OCI-LY7 (cell line): ENCODE data around the gene INHBE. TPM values are rescaled to one million over a fixed set of nuclear protein-coding genes. Genes with fewer than 3 reads are reported as not detected.

ENCODE experiments used
- BruUV-seq: library from RNA; stranded (reverse); fragments of 400-500 nt; replicated peaks from 2 replicates; lab custom pipeline; 2021; lab: Mats Ljungman, UMichigan
- CTCF ChIA-PET: fragments of 300-600 bp; sonication (Branson Sonifier 250); formaldehyde crosslinking; loops from one replicate; lab custom pipeline; 2022; ENCODE audit warnings: antibody characterized with exemption; ENCODE audit not compliant: unreplicated experiment; lab: Charles Lee
- POLR2A ChIA-PET: fragments of 300-600 bp; sonication (Branson Sonifier 250); formaldehyde crosslinking; loops from one replicate; lab custom pipeline; 2022; ENCODE audit warnings: antibody characterized with exemption; lab: Charles Lee
- DNase-seq: peaks from one replicate; pipeline ENCODE4 v3.0.0-alpha.2; 2015; ENCODE audit warnings: low spot score
- H2AFZ ChIP-seq: fragments of 200-600 bp; sonication (generic), shearing (Covaris generic); 2 replicates; pipeline ENCODE4 v1.6.1; 2014; ENCODE audit warnings: mild to moderate bottlenecking, antibody characterized with exemption, low read length, moderate library complexity
- H3K27ac ChIP-seq: fragments of 200-600 bp; sonication (generic); 2 replicates; pipeline ENCODE4 v1.5.1; 2014; ENCODE audit warnings: mixed run types, low read depth, mild to moderate bottlenecking, moderate library complexity, low read length, inconsistent platforms; ENCODE audit not compliant: poor library complexity, severe bottlenecking
- H3K36me3 ChIP-seq: fragments of 200-600 bp; sonication (generic); 2 replicates; pipeline ENCODE4 v1.6.1; 2014; ENCODE audit warnings: mild to moderate bottlenecking, antibody characterized with exemption, low read length, moderate library complexity, mixed read lengths; ENCODE audit not compliant: insufficient read depth
- H3K4me1 ChIP-seq: fragments of 200-600 bp; sonication (generic); 2 replicates; pipeline ENCODE4 v1.5.1; 2014; ENCODE audit warnings: mild to moderate bottlenecking, low read length; ENCODE audit not compliant: insufficient read depth, poor library complexity, severe bottlenecking
- H3K4me2 ChIP-seq: fragments of 200-600 bp; sonication (generic); 2 replicates; pipeline ENCODE4 v1.6.1; 2014; ENCODE audit warnings: mild to moderate bottlenecking, low read length
- H3K4me3 ChIP-seq: fragments of 200-600 bp; sonication (generic); 2 replicates; pipeline ENCODE4 v1.5.1; 2014; ENCODE audit warnings: mild to moderate bottlenecking, low read depth, low read length; ENCODE audit not compliant: poor library complexity, severe bottlenecking
- H3K79me2 ChIP-seq: fragments of 200-600 bp; sonication (generic); 2 replicates; pipeline ENCODE4 v1.6.1; 2016; ENCODE audit warnings: low read depth, mild to moderate bottlenecking, low read length, moderate library complexity, mixed read lengths; ENCODE audit not compliant: insufficient read depth
- H3K9me2 ChIP-seq: fragments of 200-600 bp; sonication (generic); 2 replicates; pipeline ENCODE4 v1.6.1; 2016; ENCODE audit warnings: mild to moderate bottlenecking, low read length, mixed read lengths; ENCODE audit not compliant: insufficient read depth
- H3K9me3 ChIP-seq: fragments of 200-600 bp; sonication (generic); 2 replicates; pipeline ENCODE4 v1.6.1; 2014; ENCODE audit warnings: mild to moderate bottlenecking, mixed run types, low read length, mixed read lengths
- H4K20me1 ChIP-seq: fragments of 200-600 bp; sonication (generic); 2 replicates; pipeline ENCODE4 v1.6.1; 2014; ENCODE audit warnings: mild to moderate bottlenecking, antibody characterized with exemption, low read length, moderate library complexity, mixed read lengths; ENCODE audit not compliant: insufficient read depth
- EZH2phosphoT487 ChIP-seq: fragments of 200-600 bp; sonication (generic); IDR thresholded peaks from 2 replicates; pipeline ENCODE4 v1.6.1; 2018; ENCODE audit warnings: low read depth, borderline replicate concordance, mild to moderate bottlenecking, mixed run types, antibody characterized with exemption, low read length, moderate library complexity, mixed read lengths
- intact Hi-C: fragments of 100-400 bp; cut with micrococcal nuclease; formaldehyde crosslinking; loops from one replicate; pipeline ENCODE4 v1.10.0; 2022; ENCODE audit not compliant: unreplicated experiment
- total RNA-seq, 2 experiments: library from RNA; depleted of rRNA in 1 of 2; stranded (reverse); fragments of >200 nt in 1 of 2; shearing (Covaris generic) in 1 of 2; gene quantifications; 2 replicates each; pipeline ENCODE4 v1.2.3, GENCODE V29; 2014 to 2022
- TF ChIP-seq, protein P1 (sequence below): fragments of 200-600 bp; sonication (generic); conservative IDR thresholded peaks from 2 replicates; pipeline ENCODE4 v1.5.1; 2014; ENCODE audit warnings: mild to moderate bottlenecking, antibody characterized with exemption, low read length, moderate library complexity, mixed read lengths

The INHBE gene
- total RNA-seq, 2 experiments from 2014 or later, result 3.2 to 4.0 TPM

DNA sequence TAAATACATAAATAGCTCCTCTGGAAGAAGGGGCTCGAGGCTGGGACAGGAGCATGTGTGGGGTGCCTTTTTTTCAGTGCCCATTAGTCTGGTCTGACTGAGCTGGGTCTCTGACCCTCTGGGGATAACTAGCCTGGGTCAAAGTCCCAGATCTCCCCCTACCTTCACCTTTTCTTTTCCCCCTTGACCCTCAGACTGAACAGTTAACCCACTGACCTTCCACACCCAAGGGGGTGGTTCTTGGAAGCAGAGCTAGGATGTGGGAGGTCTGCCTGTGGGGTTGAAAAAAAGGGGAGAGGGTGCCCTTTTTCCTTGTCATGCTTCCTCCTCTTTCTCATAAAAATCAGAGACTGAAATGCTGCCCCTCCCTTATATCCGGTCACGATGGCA lies 3.6 kb downstream of the INHBE start:
- Histone ChIP-seq H4K20me1 (no peaks in the 10 kb centered on the region), H3K9me3 (no peaks in the 10 kb centered on the region), H2AFZ (peak overlapping the region; percentile 81), H3K79me2 (no peaks in the 10 kb centered on the region), H3K4me1 (peaks cover 47% of the 10 kb centered on the region), H3K4me2 (peak overlapping the region; percentile 90), H3K36me3 (no peaks in the 10 kb centered on the region), H3K27ac (peak overlapping the region; percentile 71), H3K4me3 (peak overlapping the region; percentile 77), H3K9me2 (no peaks in the 10 kb centered on the region)
- POLR2A ChIA-PET, result interaction anchor here (0.6 to 2.0 kb wide), 9 partner anchors 18 to 221 kb away, joined by 3 to 10 read pairs (median 4); partner anchors contain the start of genes ARHGAP9 and DCTN2
- no peak for DNase-seq
- CTCF ChIA-PET, result interaction anchor here (0.6 to 1.6 kb wide), 12 partner anchors 8 to 772 kb away, joined by 3 to 6 read pairs (median 3); partner anchors contain the start of genes ARHGAP9 and B4GALNT1
- TSS peak; percentile 88 for BruUV-seq
- no peak for TF ChIP-seq EZH2phosphoT487
- TF ChIP-seq, protein P1, sequence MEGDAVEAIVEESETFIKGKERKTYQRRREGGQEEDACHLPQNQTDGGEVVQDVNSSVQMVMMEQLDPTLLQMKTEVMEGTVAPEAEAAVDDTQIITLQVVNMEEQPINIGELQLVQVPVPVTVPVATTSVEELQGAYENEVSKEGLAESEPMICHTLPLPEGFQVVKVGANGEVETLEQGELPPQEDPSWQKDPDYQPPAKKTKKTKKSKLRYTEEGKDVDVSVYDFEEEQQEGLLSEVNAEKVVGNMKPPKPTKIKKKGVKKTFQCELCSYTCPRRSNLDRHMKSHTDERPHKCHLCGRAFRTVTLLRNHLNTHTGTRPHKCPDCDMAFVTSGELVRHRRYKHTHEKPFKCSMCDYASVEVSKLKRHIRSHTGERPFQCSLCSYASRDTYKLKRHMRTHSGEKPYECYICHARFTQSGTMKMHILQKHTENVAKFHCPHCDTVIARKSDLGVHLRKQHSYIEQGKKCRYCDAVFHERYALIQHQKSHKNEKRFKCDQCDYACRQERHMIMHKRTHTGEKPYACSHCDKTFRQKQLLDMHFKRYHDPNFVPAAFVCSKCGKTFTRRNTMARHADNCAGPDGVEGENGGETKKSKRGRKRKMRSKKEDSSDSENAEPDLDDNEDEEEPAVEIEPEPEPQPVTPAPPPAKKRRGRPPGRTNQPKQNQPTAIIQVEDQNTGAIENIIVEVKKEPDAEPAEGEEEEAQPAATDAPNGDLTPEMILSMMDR, result no peak
- intact Hi-C loops, result loop anchor here (1.0 kb wide), 2 partner anchors 21 to 62 kb away; partner anchors contain the start of genes ARHGAP9 and DDIT3

DNA sequence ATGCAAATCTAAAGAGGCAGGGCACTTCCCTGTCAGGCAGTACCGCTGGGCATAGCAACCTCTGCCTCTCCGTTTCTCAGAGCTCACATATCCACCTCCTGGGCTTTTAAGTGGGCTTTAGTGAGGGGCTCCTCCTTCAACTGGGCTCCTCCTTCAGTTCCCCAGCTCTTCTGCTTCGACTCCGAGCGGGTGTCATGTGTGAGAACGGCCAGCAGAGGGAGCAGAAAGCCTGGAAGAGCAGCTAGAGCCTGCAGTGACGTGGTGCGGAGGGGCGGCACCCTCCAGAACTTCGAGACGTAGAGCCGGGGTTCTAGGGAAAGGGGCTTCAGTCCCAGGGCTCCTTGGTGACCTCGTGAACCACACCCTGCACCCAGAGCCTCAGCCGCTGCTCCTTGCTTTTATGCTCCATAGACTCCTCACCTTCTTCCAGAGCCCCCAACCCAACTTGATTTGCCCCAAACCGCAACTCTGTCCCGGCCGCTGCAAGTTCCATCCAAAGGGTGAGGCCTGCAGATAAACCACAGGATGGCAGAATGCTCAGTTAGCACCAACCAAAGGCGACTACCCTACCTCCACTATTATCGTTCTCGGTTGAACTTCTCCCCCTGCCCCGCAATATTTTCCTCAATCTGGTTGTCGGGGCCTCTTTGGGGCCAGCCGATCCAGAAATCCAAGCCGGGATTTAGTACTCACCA lies 4.1 kb downstream of the INHBE start:
- Histone ChIP-seq H2AFZ (peak overlapping the region; percentile 81), H3K4me3 (peak overlapping the region; percentile 77), H3K79me2 (no peaks in the 10 kb centered on the region), H3K4me1 (peaks cover 47% of the 10 kb centered on the region), H3K27ac (peak overlapping the region; percentile 71), H3K4me2 (peak overlapping the region; percentile 90), H3K9me3 (no peaks in the 10 kb centered on the region), H4K20me1 (no peaks in the 10 kb centered on the region), H3K9me2 (no peaks in the 10 kb centered on the region), H3K36me3 (no peaks in the 10 kb centered on the region)
- ChIA-PET CTCF (interaction anchor here (0.6 to 1.6 kb wide), 11 partner anchors 9 to 773 kb away, joined by 3 to 6 read pairs (median 3); partner anchors contain the start of genes ARHGAP9 and B4GALNT1), POLR2A (interaction anchor here (0.6 to 2.0 kb wide), 9 partner anchors 21 to 221 kb away, joined by 3 to 10 read pairs (median 4); partner anchors contain the start of genes ARHGAP9 and DCTN2)
- peak; percentile 94 for DNase-seq
- intact Hi-C loops, result loop anchor here (1.0 kb wide), 2 partner anchors 20 to 61 kb away; partner anchors contain the start of genes ARHGAP9 and DDIT3
- TF ChIP-seq, protein P1, result peak; percentile 95
- no peak for TF ChIP-seq EZH2phosphoT487
- no TSS peak for BruUV-seq
